BLaER1 treated with 17β-estradiol and CSF1 and Interleukin-3, amounts not matched to agents 10 nM and 100 nM (cell line): ENCODE measurements around the gene EIF4A2.
"Not testable (repeated sequence)": the region's sequence is repeated elsewhere in the genome, so short reads cannot be mapped to it uniquely, and the experiment has no call there.

Experiments
- H3K27ac ChIP-seq, 11 experiments: shearing (Covaris generic); formaldehyde crosslinking; 2 replicates each; pipeline ENCODE4 v1.8.1; 2022
- H3K27me3 ChIP-seq, 11 experiments: shearing (Covaris generic); formaldehyde crosslinking; 2 replicates each; pipeline ENCODE4 v1.8.1; 2022
- H3K36me3 ChIP-seq, 11 experiments: shearing (Covaris generic); formaldehyde crosslinking; 2 replicates each; pipeline ENCODE4 v1.8.1; 2022
- H3K4me1 ChIP-seq, 10 experiments: shearing (Covaris generic); formaldehyde crosslinking; 2 replicates each; pipeline ENCODE4 v1.8.1; 2022
- H3K4me2 ChIP-seq, 11 experiments: shearing (Covaris generic); formaldehyde crosslinking; 2 replicates each; pipeline ENCODE4 v1.8.1; 2022
- H3K4me3 ChIP-seq, 10 experiments: shearing (Covaris generic); formaldehyde crosslinking; 2 replicates each; pipeline ENCODE4 v1.8.1; 2022
- H3K9ac ChIP-seq, 11 experiments: shearing (Covaris generic); formaldehyde crosslinking; 2 replicates each; pipeline ENCODE4 v1.8.1; 2022
- H3K9me3 ChIP-seq, 11 experiments: shearing (Covaris generic); formaldehyde crosslinking; replicated peaks in 1 of 11; 2 replicates each; pipeline ENCODE4 v1.8.1; 2022
- H4K20me1 ChIP-seq, 11 experiments: shearing (Covaris generic); formaldehyde crosslinking; 2 replicates each; pipeline ENCODE4 v1.8.1; 2022
- Cebpa-rat ChIP-seq, 11 experiments: shearing (Covaris generic); IDR thresholded peaks; 2 replicates each; pipeline ENCODE4 v1.8.1; 2022

Gene EIF4A2

GRCh38 chr3:186788482-186789370, 5.3 kb downstream of the EIF4A2 start:
- Histone ChIP-seq H3K27ac (no peak overlapping the region), H4K20me1 (peaks cover 75 to 83% (median 80%) of the 10 kb centered on the region in 11 experiments), H3K9me3 (peaks cover 0 to 9% (median 0%) of the 10 kb centered on the region in 11 experiments; a peak in 4 of 22 replicates), H3K27me3 (no peaks in the 10 kb centered on the region), H3K36me3 (peaks cover 64 to 97% (median 85%) of the 10 kb centered on the region in 11 experiments), H3K4me2 (peak overlapping the region in 10 of 11 experiments; percentile 2 to 98 (median 90); a peak in 14 of 22 replicates), H3K4me1 (peaks cover 22 to 67% (median 52%) of the 10 kb centered on the region in 10 experiments), H3K9ac (peak overlapping the region in 5 of 11 experiments; percentile 26 to 99 (median 99); a peak in 4 of 22 replicates), H3K4me3 (peak overlapping the region in 4 of 10 experiments; percentile 15 to 98 (median 88); a peak in 4 of 20 replicates)
- no peak for TF ChIP-seq Cebpa-rat (IDR thresholded peaks at IDR 0.05)

GRCh38 chr3:186789554-186790260, 6.3 kb downstream of the EIF4A2 start:
- no peak overlapping the region for H3K4me2 ChIP-seq
- H3K36me3 ChIP-seq, result peaks cover 66 to 97% (median 87%) of the 10 kb centered on the region in 11 experiments
- TF ChIP-seq Cebpa-rat (IDR thresholded peaks at IDR 0.05), result no peak
- no peak overlapping the region for H3K4me3 ChIP-seq
- H3K27me3 ChIP-seq, result no peaks in the 10 kb centered on the region
- peaks cover 22 to 67% (median 52%) of the 10 kb centered on the region in 10 experiments for H3K4me1 ChIP-seq
- H3K9ac ChIP-seq, result no peak overlapping the region
- H4K20me1 ChIP-seq, result peaks cover 65 to 73% (median 70%) of the 10 kb centered on the region in 11 experiments
- H3K27ac ChIP-seq, result no peak overlapping the region
- peaks cover 0 to 2% (median 0%) of the 10 kb centered on the region in 11 experiments; a peak in 4 of 22 replicates for H3K9me3 ChIP-seq

- TF ChIP-seq Cebpa-rat (IDR thresholded peaks at IDR 0.05), result no peak
- Histone ChIP-seq H3K27ac (peak overlapping the region in 1 of 11 experiments; percentile 5; a peak in 1 of 22 replicates), H4K20me1 (peaks cover 58 to 66% (median 63%) of the 10 kb centered on the region in 11 experiments), H3K9ac (0 out of 22 replicates have a peak overlapping the region, but pooled peaks of 1 of the 11 experiments have one; percentile 6), H3K27me3 (no peaks in the 10 kb centered on the region), H3K9me3 (no peaks in the 10 kb centered on the region), H3K4me2 (no peak overlapping the region), H3K36me3 (peaks cover 61 to 97% (median 87%) of the 10 kb centered on the region in 11 experiments), H3K4me3 (no peak overlapping the region), H3K4me1 (peaks cover 20 to 67% (median 48%) of the 10 kb centered on the region in 10 experiments)
These were observed 7.0 kb downstream of the EIF4A2 start for GRCh38 chr3:186790261-186790981.

- H4K20me1 ChIP-seq, result peaks cover 0 to 3% (median 0%) of the 10 kb centered on the region in 11 experiments; a peak in 1 of 22 replicates
- H3K36me3 ChIP-seq, result peaks cover 15 to 100% (median 97%) of the 10 kb centered on the region in 11 experiments
- H3K4me2 ChIP-seq, result peak overlapping the region in 8 of 11 experiments; percentile 27 to 72 (median 55); a peak in 13 of 22 replicates
- peak overlapping the region in 1 of 11 experiments; percentile 41; a peak in 5 of 22 replicates for H3K27ac ChIP-seq
- H3K4me3 ChIP-seq, result no peak overlapping the region
- H3K9ac ChIP-seq, result peak overlapping the region in 2 of 11 experiments; percentile 25 to 32; a peak in 4 of 22 replicates
- peaks cover 0 to 53% (median 28%) of the 10 kb centered on the region in 10 experiments; a peak in 15 of 20 replicates for H3K4me1 ChIP-seq
- TF ChIP-seq Cebpa-rat (IDR thresholded peaks at IDR 0.05), result no peak
- no peaks in the 10 kb centered on the region for H3K9me3 ChIP-seq
- H3K27me3 ChIP-seq, result no peaks in the 10 kb centered on the region
These were observed 15.0 kb downstream of the EIF4A2 start for GRCh38 chr3:186798239-186798874.

GRCh38 chr3:186800285-186800684, 16.9 kb downstream of the EIF4A2 start:
- Histone ChIP-seq H3K4me1 (peaks cover 9 to 62% (median 35%) of the 10 kb centered on the region in 10 experiments), H4K20me1 (no peaks in the 10 kb centered on the region; a peak in 1 of 22 replicates), H3K36me3 (peaks cover 9 to 99% (median 93%) of the 10 kb centered on the region in 11 experiments), H3K9ac (no peak overlapping the region; a peak in 1 of 22 replicates), H3K27me3 (no peaks in the 10 kb centered on the region), H3K4me3 (no peak overlapping the region), H3K9me3 (no peaks in the 10 kb centered on the region), H3K4me2 (peak overlapping the region in 7 of 11 experiments; percentile 19 to 73 (median 48); a peak in 13 of 22 replicates), H3K27ac (peak overlapping the region in 1 of 11 experiments; percentile 6; a peak in 2 of 22 replicates)
- no peak for TF ChIP-seq Cebpa-rat (IDR thresholded peaks at IDR 0.05)

- Histone ChIP-seq H3K4me1 (peaks cover 26 to 77% (median 51%) of the 10 kb centered on the region in 10 experiments), H3K36me3 (peaks cover 0 to 75% (median 70%) of the 10 kb centered on the region in 11 experiments; a peak in 21 of 22 replicates), H3K4me3 (no peak overlapping the region), H3K9ac (no peak overlapping the region; a peak in 2 of 22 replicates), H3K4me2 (no peak overlapping the region), H3K27me3 (no peaks in the 10 kb centered on the region), H4K20me1 (no peaks in the 10 kb centered on the region), H3K27ac (no peak overlapping the region), H3K9me3 (no peaks in the 10 kb centered on the region)
- no peak for TF ChIP-seq Cebpa-rat (IDR thresholded peaks at IDR 0.05)
These were observed 19.3 kb downstream of the EIF4A2 start for GRCh38 chr3:186802701-186803100.

GRCh38 chr3:186803447-186803846, 20.1 kb downstream of the EIF4A2 start:
- H3K4me2 ChIP-seq, H4K20me1 ChIP-seq: not testable (repeated sequence)
- peaks cover 0 to 67% (median 62%) of the 10 kb centered on the region in 11 experiments; a peak in 21 of 22 replicates for H3K36me3 ChIP-seq

More at GRCh38 chr3:186803447-186803846, 20.1 kb downstream of the EIF4A2 start:
- H3K4me1 ChIP-seq, result peaks cover 28 to 71% (median 46%) of the 10 kb centered on the region in 10 experiments
- H3K27me3 ChIP-seq, H3K4me3 ChIP-seq, H3K27ac ChIP-seq, H3K9me3 ChIP-seq: not testable (repeated sequence)
- H3K9ac ChIP-seq, result peak overlapping the region in 1 of 11 experiments; percentile 7; a peak in 2 of 22 replicates
